ENCODE data around the gene ADAP1. TPM values are rescaled to one million over a fixed set of nuclear protein-coding genes. Genes with fewer than 3 reads are reported as not detected.

The ADAP1 gene, protein sequence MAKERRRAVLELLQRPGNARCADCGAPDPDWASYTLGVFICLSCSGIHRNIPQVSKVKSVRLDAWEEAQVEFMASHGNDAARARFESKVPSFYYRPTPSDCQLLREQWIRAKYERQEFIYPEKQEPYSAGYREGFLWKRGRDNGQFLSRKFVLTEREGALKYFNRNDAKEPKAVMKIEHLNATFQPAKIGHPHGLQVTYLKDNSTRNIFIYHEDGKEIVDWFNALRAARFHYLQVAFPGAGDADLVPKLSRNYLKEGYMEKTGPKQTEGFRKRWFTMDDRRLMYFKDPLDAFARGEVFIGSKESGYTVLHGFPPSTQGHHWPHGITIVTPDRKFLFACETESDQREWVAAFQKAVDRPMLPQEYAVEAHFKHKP
- total RNA-seq, result 1.7 and 14.8 TPM in 2 replicates

GRCh38 chr7:954330-955238 lies at the start of gene ADAP1:
TSS of gene ADAP1 (minus strand) at chr7:954680. CDS start at chr7:954477, 203 bp downstream.

DNA sequence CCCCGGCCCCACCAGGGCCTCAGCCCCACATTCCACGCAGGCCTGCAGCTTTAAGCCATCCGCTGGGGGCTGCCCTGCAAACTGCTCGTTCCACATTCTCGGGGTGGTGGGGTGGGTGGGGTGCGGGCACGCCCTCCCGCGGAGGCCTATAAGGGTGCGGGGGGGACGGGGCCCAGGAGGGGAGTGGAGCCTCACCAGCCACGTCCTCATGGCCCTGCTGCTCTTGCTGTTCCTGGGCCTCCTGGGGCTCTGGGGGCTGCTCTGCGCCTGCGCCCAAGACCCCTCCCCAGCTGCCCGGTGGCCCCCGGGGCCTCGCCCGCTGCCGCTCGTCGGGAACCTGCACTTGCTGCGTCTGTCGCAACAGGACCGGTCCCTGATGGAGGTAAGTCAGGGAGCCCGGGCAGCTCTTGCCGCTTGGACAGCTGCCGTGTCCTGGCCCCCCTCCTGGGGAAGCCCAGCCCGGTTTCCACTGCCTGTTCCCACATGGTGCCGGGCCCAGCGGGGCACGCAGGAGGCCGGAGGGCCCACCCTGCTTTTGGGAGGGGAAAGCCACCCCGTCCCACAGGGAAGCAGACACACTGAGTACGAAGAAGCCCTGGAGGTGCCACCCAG lies 28.6 kb upstream of the ADAP1 start, which contains the start of gene CYP2W1:
CYP2W1 (plus strand) TSS at position 178 of the 612 bp plus-strand sequence; CDS start at position 209, 31 bp downstream.

DNA sequence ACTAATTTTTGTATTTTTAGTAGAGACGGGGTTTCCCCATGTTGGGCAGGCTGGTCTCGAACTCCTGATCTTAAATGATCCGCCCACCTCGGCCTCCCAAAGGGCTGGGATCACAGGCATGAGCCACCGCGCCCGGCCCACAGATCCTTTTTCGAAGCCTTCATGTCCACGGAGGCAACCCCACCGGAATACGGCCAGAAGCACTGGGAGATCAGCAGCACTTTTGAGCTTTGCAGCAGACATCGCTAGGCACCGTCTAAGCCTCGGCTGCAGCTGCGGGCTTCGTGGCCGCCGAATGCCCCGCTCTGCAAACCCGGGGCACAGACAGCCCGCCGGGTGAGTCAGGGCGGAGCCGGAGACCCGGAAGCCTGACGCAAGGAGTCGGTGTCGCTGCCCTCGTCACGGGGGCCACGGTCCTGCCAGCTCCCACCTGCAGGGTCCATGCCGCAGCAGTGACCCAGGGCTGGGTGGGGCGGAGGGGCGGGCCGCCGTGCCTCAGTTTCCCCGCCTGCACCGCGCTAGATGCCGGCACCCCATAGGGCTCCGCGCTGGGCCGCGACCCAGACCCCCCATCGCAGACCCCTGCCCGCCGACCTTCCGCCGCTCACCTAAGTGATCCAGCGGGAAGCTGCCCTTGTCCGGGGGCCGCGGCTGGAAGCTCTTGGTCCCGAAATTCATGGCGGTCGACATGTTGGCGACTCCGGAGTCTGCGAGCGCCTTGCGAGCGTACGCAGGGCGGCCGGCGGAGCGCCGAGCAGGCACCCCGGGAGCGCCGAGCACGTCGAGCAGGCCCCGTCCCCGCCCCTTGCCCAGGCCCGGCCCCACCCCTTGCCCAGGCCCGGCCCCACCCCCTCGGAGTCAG lies 20.6 kb upstream of the ADAP1 start, which contains the start of gene COX19:
COX19 (minus strand) TSS at position 730 of the 862 bp plus-strand sequence; CDS start at position 690, 40 bp downstream.

GRCh38 chr7:876077-876971 lies 78.2 kb downstream of the ADAP1 start, which contains the start of gene GET4:
TSS of gene GET4 (plus strand) at chr7:876554. CDS start at chr7:876646, 92 bp downstream.

Other genes starting within 250 kb of the ADAP1 start
- gene DNAAF5, start 228.0 kb downstream of the ADAP1 start, total RNA-seq, result 22.8 and 40.5 TPM in 2 replicates
- gene PRKAR1B, start 227.4 kb downstream of the ADAP1 start, total RNA-seq, result 6.9 and 17.8 TPM in 2 replicates
- gene SUN1, start 122.2 kb downstream of the ADAP1 start, total RNA-seq, result 50.9 and 88.8 TPM in 2 replicates
- gene GET4, start 78.1 kb downstream of the ADAP1 start, total RNA-seq, result 20.4 and 22.2 TPM in 2 replicates
- 4.0 and 6.2 TPM in 2 replicates for gene COX19, start 20.9 kb upstream of the ADAP1 start, total RNA-seq
- gene CYP2W1, start 28.5 kb upstream of the ADAP1 start, total RNA-seq, result not detected in 2 replicates
- 1.2 and 3.7 TPM in 2 replicates for gene GPR146, start 89.9 kb upstream of the ADAP1 start, total RNA-seq
- 0.78 and 1.4 TPM in 2 replicates for gene GPER1, start 133.4 kb upstream of the ADAP1 start, total RNA-seq
- 25.5 and 26.2 TPM in 2 replicates for gene ZFAND2A, start 205.5 kb upstream of the ADAP1 start, total RNA-seq